Measurements from ENCODE around the gene PDZD2.

PDZD2 gene

GRCh38 chr5:32144378-32145207 lies 505.7 kb downstream of the PDZD2 start:
- H3K4me3 ChIP-seq (replicated peaks; ENCODE audit: low read depth, low read length): no peak overlapping the region
- TF ChIP-seq CTCF (IDR thresholded peaks at IDR 0.05; ENCODE audit: low read depth, low read length, missing control alignments): no peak
- no peak for DNase-seq (ENCODE audit: extremely low read depth, low read depth)

- no peak for TF ChIP-seq CTCF (IDR thresholded peaks at IDR 0.05; ENCODE audit: low read depth, low read length, missing control alignments)
- no peak for DNase-seq (ENCODE audit: extremely low read depth, low read depth)
- H3K4me3 ChIP-seq (replicated peaks; ENCODE audit: low read depth, low read length): no peak overlapping the region
Measured at GRCh38 chr5:32145378-32145777, 506.4 kb downstream of the PDZD2 start.

- TF ChIP-seq CTCF (IDR thresholded peaks at IDR 0.05; ENCODE audit: low read depth, low read length, missing control alignments): no peak
- H3K4me3 ChIP-seq (replicated peaks; ENCODE audit: low read depth, low read length): no peak overlapping the region
- DNase-seq (ENCODE audit: extremely low read depth, low read depth): no peak
Measured at GRCh38 chr5:32147236-32147635, 508.3 kb downstream of the PDZD2 start.

GRCh38 chr5:32147959-32148358 lies 509.0 kb downstream of the PDZD2 start:
- H3K4me3 ChIP-seq (replicated peaks; ENCODE audit: low read depth, low read length): no peak overlapping the region
- TF ChIP-seq CTCF (IDR thresholded peaks at IDR 0.05; ENCODE audit: low read depth, low read length, missing control alignments): no peak
- no peak for DNase-seq (ENCODE audit: extremely low read depth, low read depth)

- TF ChIP-seq CTCF (IDR thresholded peaks at IDR 0.05; ENCODE audit: low read depth, low read length, missing control alignments): no peak
- H3K4me3 ChIP-seq (replicated peaks; ENCODE audit: low read depth, low read length): no peak overlapping the region
- no peak for DNase-seq (ENCODE audit: extremely low read depth, low read depth)
Measured at GRCh38 chr5:32150366-32150765, 511.4 kb downstream of the PDZD2 start.

GRCh38 chr5:32151198-32151597 lies 512.3 kb downstream of the PDZD2 start:
- no peak for DNase-seq (ENCODE audit: extremely low read depth, low read depth)
- TF ChIP-seq CTCF (IDR thresholded peaks at IDR 0.05; ENCODE audit: low read depth, low read length, missing control alignments): no peak
- no peak overlapping the region for H3K4me3 ChIP-seq (replicated peaks; ENCODE audit: low read depth, low read length)

- no peak overlapping the region for H3K4me3 ChIP-seq (replicated peaks; ENCODE audit: low read depth, low read length)
- DNase-seq (ENCODE audit: extremely low read depth, low read depth): no peak
- TF ChIP-seq CTCF (IDR thresholded peaks at IDR 0.05; ENCODE audit: low read depth, low read length, missing control alignments): no peak
Measured at GRCh38 chr5:32153723-32154122, 514.8 kb downstream of the PDZD2 start.
